BLaER1 (cell line): ENCODE results near the gene CCDC126.

Experiments used
- H3K27ac ChIP-seq: shearing (Covaris generic); formaldehyde crosslinking; 2 replicates; pipeline ENCODE4 v1.8.1; 2022
- H3K27me3 ChIP-seq: shearing (Covaris generic); formaldehyde crosslinking; 2 replicates; pipeline ENCODE4 v1.8.1; 2022
- H3K36me3 ChIP-seq: shearing (Covaris generic); formaldehyde crosslinking; 2 replicates; pipeline ENCODE4 v1.8.1; 2022
- H3K4me1 ChIP-seq: shearing (Covaris generic); formaldehyde crosslinking; 2 replicates; pipeline ENCODE4 v1.8.1; 2022
- H3K4me2 ChIP-seq: shearing (Covaris generic); formaldehyde crosslinking; 2 replicates; pipeline ENCODE4 v1.8.1; 2022
- H3K4me3 ChIP-seq: shearing (Covaris generic); formaldehyde crosslinking; 2 replicates; pipeline ENCODE4 v1.8.1; 2022
- H3K9ac ChIP-seq: shearing (Covaris generic); formaldehyde crosslinking; 2 replicates; pipeline ENCODE4 v1.8.1; 2022
- H3K9me3 ChIP-seq: shearing (Covaris generic); formaldehyde crosslinking; 2 replicates; pipeline ENCODE4 v1.8.1; 2022
- H4K20me1 ChIP-seq: shearing (Covaris generic); formaldehyde crosslinking; 2 replicates; pipeline ENCODE4 v1.8.1; 2022
- Cebpa-rat ChIP-seq: shearing (Covaris generic); IDR thresholded peaks from 2 replicates; pipeline ENCODE4 v1.8.1; 2022

CCDC126 gene

DNA sequence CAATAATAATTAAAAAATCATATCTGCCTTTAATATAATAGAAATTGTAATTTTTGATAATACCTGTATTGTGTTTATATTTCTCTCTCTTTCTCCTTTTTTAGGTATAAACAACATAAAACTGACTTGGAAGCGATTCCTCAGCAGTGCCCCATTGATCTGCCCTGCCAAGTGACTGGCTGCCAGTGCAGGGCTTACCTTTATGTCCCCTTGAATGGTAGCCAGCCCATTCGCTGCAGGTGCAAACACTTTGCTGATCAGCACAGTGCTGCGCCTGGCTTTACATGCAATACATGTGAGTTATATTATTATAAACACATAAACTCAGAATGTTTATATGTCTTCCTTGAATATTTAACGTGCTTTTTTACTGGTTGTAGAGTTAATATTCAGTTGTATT lies 92.0 kb downstream of the CCDC126 start:
- H4K20me1 ChIP-seq, result peaks cover 29% of the 10 kb centered on the region; the same call in 1 of the 2 replicates
- no peak overlapping the region for H3K4me3 ChIP-seq
- no peak for TF ChIP-seq Cebpa-rat
- H3K9me3 ChIP-seq, result peaks cover 12% of the 10 kb centered on the region
- H3K4me1 ChIP-seq, result no peaks in the 10 kb centered on the region
- no peaks in the 10 kb centered on the region for H3K27me3 ChIP-seq
- peaks cover 68% of the 10 kb centered on the region for H3K36me3 ChIP-seq
- no peak overlapping the region for H3K27ac ChIP-seq
- no peak overlapping the region for H3K9ac ChIP-seq
- no peak overlapping the region for H3K4me2 ChIP-seq

DNA sequence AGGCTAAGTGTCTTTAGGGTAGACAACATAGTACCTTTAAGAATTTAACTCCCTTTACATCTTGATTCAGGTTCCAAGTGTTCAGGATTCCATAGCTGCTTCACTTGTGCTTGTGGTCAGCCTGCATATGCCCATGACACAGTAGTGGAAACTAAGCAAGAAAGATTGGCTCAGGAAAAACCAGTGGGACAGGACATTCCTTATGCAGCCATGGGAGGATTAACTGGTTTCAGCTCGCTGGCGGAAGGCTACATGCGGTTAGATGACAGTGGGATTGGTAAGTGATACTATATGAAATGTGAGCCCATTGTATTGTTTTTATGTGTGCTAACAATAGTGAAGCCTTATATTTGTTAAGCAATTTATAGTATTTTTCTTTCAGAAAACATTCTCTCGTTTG lies 94.1 kb downstream of the CCDC126 start:
- H3K27ac ChIP-seq, result no peak overlapping the region
- H3K9ac ChIP-seq, result no peak overlapping the region
- no peak overlapping the region for H3K4me3 ChIP-seq
- peaks cover 8% of the 10 kb centered on the region; the same call in 1 of the 2 replicates for H4K20me1 ChIP-seq
- peaks cover 12% of the 10 kb centered on the region for H3K9me3 ChIP-seq
- no peaks in the 10 kb centered on the region for H3K27me3 ChIP-seq
- TF ChIP-seq Cebpa-rat, result no peak
- H3K4me1 ChIP-seq, result no peaks in the 10 kb centered on the region
- H3K36me3 ChIP-seq, result peaks cover 82% of the 10 kb centered on the region
- no peak overlapping the region for H3K4me2 ChIP-seq

GRCh38 chr7:23693224-23693623 lies 96.0 kb downstream of the CCDC126 start:
- Histone ChIP-seq H3K9ac (no peak overlapping the region), H3K27me3 (no peaks in the 10 kb centered on the region), H3K4me1 (no peaks in the 10 kb centered on the region), H4K20me1 (no peaks in the 10 kb centered on the region), H3K9me3 (peaks cover 12% of the 10 kb centered on the region), H3K4me3 (no peak overlapping the region), H3K27ac (no peak overlapping the region), H3K4me2 (no peak overlapping the region), H3K36me3 (peaks cover 82% of the 10 kb centered on the region)
- no peak for TF ChIP-seq Cebpa-rat
